Urinary bladder (tissue), 2 donors: ENCODE results near the gene PIP. TPM values are rescaled to one million over a fixed set of nuclear protein-coding genes. Genes with fewer than 3 reads are reported as not detected.

Source experiments
- polyA plus RNA-seq: library from polyadenylated mRNA; stranded (reverse); fragments of 200-250 nt; gene quantifications from one replicate; pipeline ENCODE4 v1.2.3, GENCODE V29; 2013
- total RNA-seq: library from RNA; depleted of rRNA; stranded (reverse); fragments of >200 nt; gene quantifications from one replicate; pipeline ENCODE4 v1.2.3, GENCODE V29; 2014
- donor health status: healthy.

PIP gene
- total and polyA plus RNA-seq, 2 donors = not detected

Other genes starting within 250 kb of the PIP start
- gene TRPV6, start 246.3 kb upstream of the PIP start, total RNA-seq = 0.74 TPM
- gene TRPV6, start 246.3 kb upstream of the PIP start, polyA plus RNA-seq = 0.32 TPM
- 0.26 TPM for gene TRPV5, start 198.3 kb upstream of the PIP start, total RNA-seq
- gene TRPV5, start 198.3 kb upstream of the PIP start, polyA plus RNA-seq = not detected
- not detected for gene LLCFC1, start 192.6 kb upstream of the PIP start, total RNA-seq
- not detected for gene LLCFC1, start 192.6 kb upstream of the PIP start, polyA plus RNA-seq
- 0.16 TPM for gene KEL, start 169.7 kb upstream of the PIP start, total RNA-seq
- 0.18 TPM for gene KEL, start 169.7 kb upstream of the PIP start, polyA plus RNA-seq
- gene OR9A2, start 104.9 kb upstream of the PIP start, total RNA-seq = 1.1 TPM
- gene OR9A2, start 104.9 kb upstream of the PIP start, polyA plus RNA-seq = not detected
- not detected for gene OR6V1, start 79.7 kb upstream of the PIP start, total RNA-seq
- not detected for gene OR6V1, start 79.7 kb upstream of the PIP start, polyA plus RNA-seq
- gene TAS2R39, start 51.3 kb downstream of the PIP start, total RNA-seq = not detected
- not detected for gene TAS2R39, start 51.3 kb downstream of the PIP start, polyA plus RNA-seq
- not detected for gene TAS2R40, start 90.0 kb downstream of the PIP start, total RNA-seq
- not detected for gene TAS2R40, start 90.0 kb downstream of the PIP start, polyA plus RNA-seq
- gene GSTK1, start 131.4 kb downstream of the PIP start, total RNA-seq = 84.8 TPM
- 139 TPM for gene GSTK1, start 131.4 kb downstream of the PIP start, polyA plus RNA-seq
- 2.1 TPM for gene TMEM139, start 152.9 kb downstream of the PIP start, total RNA-seq
- 1.2 TPM for gene TMEM139, start 152.9 kb downstream of the PIP start, polyA plus RNA-seq
- 22.0 TPM for gene CASP2, start 156.3 kb downstream of the PIP start, total RNA-seq
- gene CASP2, start 156.3 kb downstream of the PIP start, polyA plus RNA-seq = 7.5 TPM
- 0.16 TPM for gene CLCN1, start 184.0 kb downstream of the PIP start, total RNA-seq
- gene CLCN1, start 184.0 kb downstream of the PIP start, polyA plus RNA-seq = 0.05 TPM
- gene FAM131B, start 230.6 kb downstream of the PIP start, total RNA-seq = 4.1 TPM
- gene FAM131B, start 230.6 kb downstream of the PIP start, polyA plus RNA-seq = 3.2 TPM
- 37.9 TPM for gene ZYX, start 249.3 kb downstream of the PIP start, total RNA-seq
- gene ZYX, start 249.3 kb downstream of the PIP start, polyA plus RNA-seq = 386 TPM